ENCODE measurements around the gene E2F3. TPM values are rescaled to one million over a fixed set of nuclear protein-coding genes. Genes with fewer than 3 reads are reported as not detected.

E2F3 gene
- polyA plus RNA-seq, 2 of the 4 experiments (the other 2 are of a cell fraction): 14.4 to 18.0 TPM

DNA sequence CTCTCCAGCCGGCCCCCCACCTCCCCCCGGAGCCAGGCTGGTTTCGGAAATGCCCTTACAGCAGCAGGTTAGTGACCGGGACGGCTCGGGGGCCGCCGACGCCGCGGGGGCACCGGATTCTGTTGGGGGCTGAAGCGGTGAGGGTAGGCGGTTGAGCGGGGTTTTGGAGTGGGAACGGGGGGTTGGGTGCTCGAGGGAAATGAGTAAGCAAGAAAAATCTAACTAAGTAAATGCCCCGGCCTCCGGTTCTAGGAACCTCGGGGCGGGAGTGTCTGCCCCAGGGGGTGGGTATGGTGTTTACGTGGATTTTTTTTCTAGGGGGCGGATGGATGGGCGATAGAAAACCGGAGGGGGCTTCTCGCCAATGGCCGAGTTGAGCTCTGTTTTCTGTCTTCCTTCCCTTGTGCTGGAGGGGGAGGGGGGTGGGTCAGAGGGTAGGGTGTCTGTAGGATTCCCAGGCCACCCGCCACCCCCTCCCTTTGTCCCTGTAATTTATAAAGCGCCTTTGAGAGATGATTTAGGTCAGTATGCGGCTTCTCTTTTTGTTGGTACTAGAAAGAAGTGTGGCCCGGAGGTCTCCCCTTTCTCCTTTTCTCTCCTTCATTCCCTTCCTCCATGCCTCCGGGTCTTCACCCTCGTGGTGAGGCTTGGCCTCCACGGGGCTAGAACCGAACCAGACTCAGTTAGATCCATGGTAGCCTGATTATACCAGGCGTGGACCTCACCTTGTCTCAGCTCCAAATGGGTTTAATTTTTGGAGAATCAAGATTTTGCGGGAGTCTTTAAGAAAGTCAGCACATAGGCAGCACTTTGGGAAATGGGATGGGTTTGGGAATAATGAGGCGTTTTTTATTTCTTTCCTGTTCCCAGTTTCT is 2.3 kb downstream of the E2F3 start:
- Histone ChIP-seq H3K4me2 (peak overlapping the region; percentile 88), H3K9me3 (no peaks in the 10 kb centered on the region), H3K4me1 (0 out of 3 replicates have a peak, but pooled peaks cover 5% of the 10 kb centered on the region), H3K27ac (peak overlapping the region; percentile 100), H3K4me3 (peak overlapping the region; percentile 96)
- peak; percentile 1 to 6; a peak in 4 of 6 replicates for ATAC-seq
- no peak for FAIRE-seq
- under 1% methylated on average over 21 of the region's 38 CpGs for WGBS (ENCODE audit: missing lambda C conversion rate)
- DNase-seq (ENCODE audit: low read depth in 1 of 2, low spot score in 1 of 2): peak; percentile 16 to 63
- ChIA-PET CTCF (interaction anchor here (1.1 to 2.3 kb wide), 14 partner anchors 10 to 164 kb away, joined by 3 to 14 read pairs (median 4); no protein-coding TSS in a partner anchor), POLR2A (interaction anchor here (0.6 to 1.7 kb wide), 5 partner anchors 9 to 1190 kb away, joined by 3 to 6 read pairs (median 4); partner anchors contain the start of gene SOX4)
- TF ChIP-seq, protein P1, sequence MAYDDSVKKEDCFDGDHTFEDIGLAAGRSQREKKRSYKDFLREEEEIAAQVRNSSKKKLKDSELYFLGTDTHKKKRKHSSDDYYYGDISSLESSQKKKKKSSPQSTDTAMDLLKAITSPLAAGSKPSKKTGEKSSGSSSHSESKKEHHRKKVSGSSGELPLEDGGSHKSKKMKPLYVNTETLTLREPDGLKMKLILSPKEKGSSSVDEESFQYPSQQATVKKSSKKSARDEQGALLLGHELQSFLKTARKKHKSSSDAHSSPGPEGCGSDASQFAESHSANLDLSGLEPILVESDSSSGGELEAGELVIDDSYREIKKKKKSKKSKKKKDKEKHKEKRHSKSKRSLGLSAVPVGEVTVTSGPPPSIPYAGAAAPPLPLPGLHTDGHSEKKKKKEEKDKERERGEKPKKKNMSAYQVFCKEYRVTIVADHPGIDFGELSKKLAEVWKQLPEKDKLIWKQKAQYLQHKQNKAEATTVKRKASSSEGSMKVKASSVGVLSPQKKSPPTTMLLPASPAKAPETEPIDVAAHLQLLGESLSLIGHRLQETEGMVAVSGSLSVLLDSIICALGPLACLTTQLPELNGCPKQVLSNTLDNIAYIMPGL (CRISPR knock-in tag; IDR thresholded peaks at IDR 0.05; ENCODE audit: borderline replicate concordance): 0 out of 2 replicates have a peak, but pooled peaks have one; percentile 5
- TF ChIP-seq PBX3 (IDR thresholded peaks at IDR 0.05) (0 out of 2 replicates have a peak, but pooled peaks have one; percentile 6), BCL3 (IDR thresholded peaks at IDR 0.05) (no peak), MAX (IDR thresholded peaks at IDR 0.05) (peak; percentile 36; the same call in 1 of the 2 replicates), HOXA7 (CRISPR knock-in tag; IDR thresholded peaks at IDR 0.05) (no peak), POLR2A (IDR thresholded peaks at IDR 0.05; ENCODE audit: low read length) (no peak)

GRCh38 chr6:20404641-20405032 is 3.0 kb downstream of the E2F3 start:
- H3K4me2 ChIP-seq: peak overlapping the region; percentile 88
- H3K4me1 ChIP-seq: 0 out of 3 replicates have a peak, but pooled peaks cover 5% of the 10 kb centered on the region
- no peak for FAIRE-seq
- ATAC-seq: peak; percentile 25 to 50; a peak in 3 of 6 replicates
- ChIA-PET POLR2A (interaction anchor here (0.7 to 1.2 kb wide), 2 partner anchors 89 to 1189 kb away, joined by 3 to 4 read pairs; partner anchors contain the start of gene SOX4), CTCF (interaction anchor here (1.1 to 2.3 kb wide), 13 partner anchors 9 to 165 kb away, joined by 3 to 14 read pairs (median 5); no protein-coding TSS in a partner anchor)
- peak overlapping the region; percentile 96 for H3K4me3 ChIP-seq
- TF ChIP-seq EP300 (IDR thresholded peaks at IDR 0.05) (no peak), RARB (CRISPR knock-in tag; IDR thresholded peaks at IDR 0.05) (no peak), RAD21 (conservative IDR thresholded peaks at IDR 0.05 in 1 of 2, IDR thresholded peaks at IDR 0.05 in 1 of 2) (peak; percentile 30 to 38; a peak in 4 of 5 replicates), MAZ (IDR thresholded peaks at IDR 0.05; ENCODE audit: borderline replicate concordance, low read depth, low read length) (no peak), KDM5A (IDR thresholded peaks at IDR 0.05) (no peak), REST (IDR thresholded peaks at IDR 0.05) (no peak), TP53 (CRISPR knock-in tag; IDR thresholded peaks at IDR 0.05) (no peak), SMC3 (IDR thresholded peaks at IDR 0.05) (0 out of 3 replicates have a peak, but pooled peaks have one; percentile 23)
- TF ChIP-seq, protein P2, sequence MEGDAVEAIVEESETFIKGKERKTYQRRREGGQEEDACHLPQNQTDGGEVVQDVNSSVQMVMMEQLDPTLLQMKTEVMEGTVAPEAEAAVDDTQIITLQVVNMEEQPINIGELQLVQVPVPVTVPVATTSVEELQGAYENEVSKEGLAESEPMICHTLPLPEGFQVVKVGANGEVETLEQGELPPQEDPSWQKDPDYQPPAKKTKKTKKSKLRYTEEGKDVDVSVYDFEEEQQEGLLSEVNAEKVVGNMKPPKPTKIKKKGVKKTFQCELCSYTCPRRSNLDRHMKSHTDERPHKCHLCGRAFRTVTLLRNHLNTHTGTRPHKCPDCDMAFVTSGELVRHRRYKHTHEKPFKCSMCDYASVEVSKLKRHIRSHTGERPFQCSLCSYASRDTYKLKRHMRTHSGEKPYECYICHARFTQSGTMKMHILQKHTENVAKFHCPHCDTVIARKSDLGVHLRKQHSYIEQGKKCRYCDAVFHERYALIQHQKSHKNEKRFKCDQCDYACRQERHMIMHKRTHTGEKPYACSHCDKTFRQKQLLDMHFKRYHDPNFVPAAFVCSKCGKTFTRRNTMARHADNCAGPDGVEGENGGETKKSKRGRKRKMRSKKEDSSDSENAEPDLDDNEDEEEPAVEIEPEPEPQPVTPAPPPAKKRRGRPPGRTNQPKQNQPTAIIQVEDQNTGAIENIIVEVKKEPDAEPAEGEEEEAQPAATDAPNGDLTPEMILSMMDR (IDR thresholded peaks at IDR 0.05): peak; percentile 31; the same call in 2 of the 3 replicates
- peak overlapping the region; percentile 100 for H3K27ac ChIP-seq
- 1% methylated on average over 6 of the region's 6 CpGs for WGBS (ENCODE audit: missing lambda C conversion rate)
- no peaks in the 10 kb centered on the region for H3K9me3 ChIP-seq
- peak; percentile 57 to 78 for DNase-seq (ENCODE audit: low read depth in 1 of 2, low spot score in 1 of 2)

Measured in A549 (cell line).